ENCODE measurements around the gene UBE2E1. TPM values are rescaled to one million over a fixed set of nuclear protein-coding genes. Genes with fewer than 3 reads are reported as not detected.
A peak's percentile ranks its signal among the peaks of the same experiment; 100 is the strongest.

UBE2E1 gene
- total and polyA plus RNA-seq, 2 experiments from 2014 or later = 9.0 to 65.3 TPM

GRCh38 chr3:23764407-23764806 lies 41.3 kb upstream of the UBE2E1 start:
- H3K27ac ChIP-seq = no peak overlapping the region
- no peak for DNase-seq
- H3K4me1 ChIP-seq (ENCODE audit: insufficient read depth) = peaks cover 10% of the 10 kb centered on the region; the same call in 1 of the 2 replicates
- 78 to 96% methylated on average over 1 of the region's 1 CpG for WGBS, 2 experiments (ENCODE audit: low coverage in 1 of 2, low lambda C conversion rate in 2 of 2, missing lambda C conversion rate in 2 of 2)
- no peak overlapping the region for H3K4me2 ChIP-seq (ENCODE audit: unreplicated experiment)
- TF ChIP-seq EZH2phosphoT487 (IDR thresholded peaks at IDR 0.05; ENCODE audit: insufficient read depth, low read depth) (no peak), EZH2 (IDR thresholded peaks at IDR 0.05; ENCODE audit: insufficient read depth, poor library complexity, severe bottlenecking) (no peak)
- H3K9me2 ChIP-seq (ENCODE audit: insufficient read depth) = no peaks in the 10 kb centered on the region
- H3K27me3 ChIP-seq (replicated peaks; ENCODE audit: insufficient read depth) = no peaks in the 10 kb centered on the region
- in situ Hi-C loops (cut with MboI) = no loop called here
- H2AFZ ChIP-seq = no peak overlapping the region
- H3K9me3 ChIP-seq (ENCODE audit: low read depth) = no peaks in the 10 kb centered on the region
- H3F3A ChIP-seq (ENCODE audit: insufficient read depth) = no peaks in the 10 kb centered on the region
- H3K36me3 ChIP-seq (ENCODE audit: low read depth) = no peaks in the 10 kb centered on the region
- H3K79me2 ChIP-seq (ENCODE audit: insufficient read depth) = no peaks in the 10 kb centered on the region
- H4K20me1 ChIP-seq (ENCODE audit: insufficient read depth) = no peaks in the 10 kb centered on the region
- H3K9ac ChIP-seq = no peak overlapping the region
- H3K4me3 ChIP-seq = no peak overlapping the region

GRCh38 chr3:23767546-23767945 lies 38.2 kb upstream of the UBE2E1 start:
- TF ChIP-seq EZH2phosphoT487 (IDR thresholded peaks at IDR 0.05; ENCODE audit: insufficient read depth, low read depth) (no peak), EZH2 (IDR thresholded peaks at IDR 0.05; ENCODE audit: insufficient read depth, poor library complexity, severe bottlenecking) (no peak)
- 95 to 98% methylated on average over 2 of the region's 2 CpGs for WGBS, 2 experiments (ENCODE audit: low coverage in 1 of 2, low lambda C conversion rate in 2 of 2, missing lambda C conversion rate in 2 of 2)
- Histone ChIP-seq H3K4me3 (no peak overlapping the region), H3K79me2 (ENCODE audit: insufficient read depth) (no peaks in the 10 kb centered on the region), H4K20me1 (ENCODE audit: insufficient read depth) (no peaks in the 10 kb centered on the region), H3K4me1 (ENCODE audit: insufficient read depth) (peaks cover 9% of the 10 kb centered on the region; the same call in 1 of the 2 replicates), H3F3A (ENCODE audit: insufficient read depth) (no peaks in the 10 kb centered on the region), H3K36me3 (ENCODE audit: low read depth) (no peaks in the 10 kb centered on the region), H3K9ac (no peak overlapping the region), H3K4me2 (ENCODE audit: unreplicated experiment) (no peak overlapping the region), H3K9me2 (ENCODE audit: insufficient read depth) (no peaks in the 10 kb centered on the region), H3K27ac (no peak overlapping the region), H2AFZ (no peak overlapping the region), H3K27me3 (replicated peaks; ENCODE audit: insufficient read depth) (no peaks in the 10 kb centered on the region), H3K9me3 (ENCODE audit: low read depth) (no peaks in the 10 kb centered on the region)
- in situ Hi-C loops (cut with MboI) = no loop called here
- no peak for DNase-seq

DNA sequence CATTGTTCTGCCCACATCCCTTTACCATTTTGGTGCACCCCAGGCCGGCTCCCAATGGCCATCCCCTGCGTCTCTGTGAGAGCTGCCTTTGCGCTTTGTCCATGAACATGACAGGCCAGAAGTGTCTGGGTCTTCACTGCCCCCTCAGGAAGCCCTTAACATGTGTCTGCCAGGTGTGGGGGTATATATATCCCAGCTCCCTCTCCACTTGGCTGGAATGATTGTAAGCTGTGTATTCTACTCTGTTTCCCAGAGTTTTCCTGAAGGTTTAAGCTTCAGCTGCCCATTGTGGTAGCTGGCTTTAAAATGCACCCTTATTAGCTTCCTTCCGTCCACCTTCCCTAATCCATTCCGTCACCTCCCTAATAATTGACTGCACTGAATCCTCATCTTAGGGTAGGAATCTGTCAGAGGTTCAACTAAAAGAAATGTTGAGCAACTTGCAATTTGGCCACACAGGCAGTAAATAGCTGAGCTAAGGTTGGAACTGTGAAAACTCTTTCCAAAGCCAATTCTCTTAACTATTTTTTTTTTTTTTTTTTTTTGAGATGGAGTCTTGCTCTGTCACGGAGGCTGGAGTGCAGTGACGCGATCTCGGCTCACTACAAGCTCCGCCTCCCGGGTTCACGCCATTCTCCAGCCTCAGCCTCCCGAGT lies 30.4 kb upstream of the UBE2E1 start:
- peaks cover 9% of the 10 kb centered on the region for H3K4me1 ChIP-seq (ENCODE audit: insufficient read depth)
- no peak overlapping the region for H3K4me3 ChIP-seq
- DNase-seq = no peak
- 86 to 91% methylated on average over 6 to 13 of the region's 13 CpGs for WGBS, 2 experiments (ENCODE audit: low coverage in 1 of 2, low lambda C conversion rate in 2 of 2, missing lambda C conversion rate in 2 of 2)
- no peak overlapping the region for H3K4me2 ChIP-seq (ENCODE audit: unreplicated experiment)
- in situ Hi-C loops (cut with MboI) = no loop called here
- no peaks in the 10 kb centered on the region for H3K9me2 ChIP-seq (ENCODE audit: insufficient read depth)
- H3K9me3 ChIP-seq (ENCODE audit: low read depth) = no peaks in the 10 kb centered on the region
- TF ChIP-seq EZH2 (IDR thresholded peaks at IDR 0.05; ENCODE audit: insufficient read depth, poor library complexity, severe bottlenecking) (no peak), EZH2phosphoT487 (IDR thresholded peaks at IDR 0.05; ENCODE audit: insufficient read depth, low read depth) (no peak)
- no peaks in the 10 kb centered on the region for H3K79me2 ChIP-seq (ENCODE audit: insufficient read depth)
- H2AFZ ChIP-seq = no peak overlapping the region
- peaks cover 8% of the 10 kb centered on the region; the same call in 1 of the 2 replicates for H3F3A ChIP-seq (ENCODE audit: insufficient read depth)
- no peaks in the 10 kb centered on the region for H3K36me3 ChIP-seq (ENCODE audit: low read depth)
- H4K20me1 ChIP-seq (ENCODE audit: insufficient read depth) = no peaks in the 10 kb centered on the region
- H3K27ac ChIP-seq = no peak overlapping the region
- H3K9ac ChIP-seq = no peak overlapping the region
- no peaks in the 10 kb centered on the region for H3K27me3 ChIP-seq (replicated peaks; ENCODE audit: insufficient read depth)

GRCh38 chr3:23776352-23776891 lies 29.3 kb upstream of the UBE2E1 start:
- H3K4me3 ChIP-seq = no peak overlapping the region
- peaks cover 8% of the 10 kb centered on the region; the same call in 1 of the 2 replicates for H3F3A ChIP-seq (ENCODE audit: insufficient read depth)
- DNase-seq = peak; percentile 88
- in situ Hi-C loops (cut with MboI) = no loop called here
- no peaks in the 10 kb centered on the region for H3K36me3 ChIP-seq (ENCODE audit: low read depth)
- peak overlapping the region; percentile 47; the same call in 1 of the 2 replicates for H3K9ac ChIP-seq
- no peaks in the 10 kb centered on the region for H4K20me1 ChIP-seq (ENCODE audit: insufficient read depth)
- peak overlapping the region; percentile 51 for H3K4me2 ChIP-seq (ENCODE audit: unreplicated experiment)
- 6 to 11% methylated on average over 6 of the region's 6 CpGs for WGBS, 2 experiments (ENCODE audit: low coverage in 1 of 2, low lambda C conversion rate in 2 of 2, missing lambda C conversion rate in 2 of 2)
- H3K79me2 ChIP-seq (ENCODE audit: insufficient read depth) = no peaks in the 10 kb centered on the region
- no peaks in the 10 kb centered on the region for H3K27me3 ChIP-seq (replicated peaks; ENCODE audit: insufficient read depth)
- H3K27ac ChIP-seq = peak overlapping the region; percentile 49
- H2AFZ ChIP-seq = 0 out of 2 replicates have a peak overlapping the region, but pooled peaks have one; percentile 17
- no peaks in the 10 kb centered on the region for H3K9me3 ChIP-seq (ENCODE audit: low read depth)
- H3K9me2 ChIP-seq (ENCODE audit: insufficient read depth) = no peaks in the 10 kb centered on the region
- peaks cover 9% of the 10 kb centered on the region for H3K4me1 ChIP-seq (ENCODE audit: insufficient read depth)
- TF ChIP-seq EZH2phosphoT487 (IDR thresholded peaks at IDR 0.05; ENCODE audit: insufficient read depth, low read depth) (no peak), EZH2 (IDR thresholded peaks at IDR 0.05; ENCODE audit: insufficient read depth, poor library complexity, severe bottlenecking) (no peak)

Data from GM23248 (cell line).